Stomach (tissue), 9 donors: Measurements from ENCODE around the gene FTO. TPM values are rescaled to one million over a fixed set of nuclear protein-coding genes. Genes with fewer than 3 reads are reported as not detected.

Source experiments
- DNase-seq, 2 donors: peaks; one replicate each; pipeline versions ENCODE4 v3.0.0 to v3.0.0-alpha.2; 2013 to 2019
- H3K27ac ChIP-seq, 5 donors: fragments of 200-600 bp in 4 of 5; sonication (generic) in 4 of 5; one replicate each; pipeline ENCODE4 v1.5.1; 2013 to 2019; ENCODE audit warnings: mild to moderate bottlenecking in 1 of 5, moderate library complexity in 1 of 5
- H3K27me3 ChIP-seq, 3 donors: fragments of 200-600 bp; sonication (generic); one replicate each; pipeline ENCODE4 v1.5.1; 2017 to 2019; ENCODE audit warnings: mixed run types in 1 of 3
- H3K36me3 ChIP-seq, 4 donors: fragments of 200-600 bp; sonication (generic); 1 replicate in 3 of 4; 2 replicates in 1 of 4; pipeline ENCODE4 v1.5.1; 2016 to 2019
- H3K4me1 ChIP-seq, 4 donors: fragments of 200-600 bp; sonication (generic); one replicate each; pipeline ENCODE4 v1.5.1; 2016 to 2019
- H3K4me3 ChIP-seq, 4 donors: fragments of 200-600 bp; sonication (generic) in 3 of 4; one replicate each; pipeline ENCODE4 v1.5.1; 2016 to 2019; ENCODE audit warnings: mild to moderate bottlenecking in 1 of 4
- H3K9me3 ChIP-seq, 4 donors: fragments of 200-600 bp; sonication (generic); one replicate each; pipeline ENCODE4 v1.5.1; 2016 to 2019
- EP300 ChIP-seq: sonication (generic); formaldehyde crosslinking; IDR thresholded peaks from one replicate; pipeline ENCODE4 v1.6.1; 2017; ENCODE audit warnings: antibody characterized with exemption
- POLR2A ChIP-seq, 4 donors: fragments of 450-650 bp; IDR thresholded peaks; one replicate each; pipeline ENCODE4 v1.6.1; 2016; ENCODE audit warnings: antibody characterized with exemption in 4 of 4, control low read depth in 2 of 4, mild to moderate bottlenecking in 1 of 4, moderate library complexity in 1 of 4
- POLR2AphosphoS5 ChIP-seq, 3 donors: sonication (generic); formaldehyde crosslinking; IDR thresholded peaks; one replicate each; pipeline ENCODE4 v1.6.1; 2016; ENCODE audit warnings: antibody characterized with exemption in 3 of 3
- WGBS, 5 donors: extraction: QIAGEN DNeasy Blood & Tissue Kit in 3 of 5; methylation state at CpG; one replicate each; pipeline versions ENCODE4 v1.1.5 to v1.1.7; 2013 to 2018; 5-methylcytosine and 5-hydroxymethylcytosine counted together
- intact Hi-C: fragments of 100-400 bp; cut with DNase I; formaldehyde crosslinking; loops from one replicate; pipeline ENCODE4 v1.15.1; 2023; ENCODE audit warnings: low total_unique reads
- polyA plus RNA-seq, 3 donors: library from polyadenylated mRNA; stranded (reverse); fragments of 200-250 nt; gene quantifications; one replicate each; pipeline ENCODE4 v1.2.3, GENCODE V29; 2013
- total RNA-seq, 5 donors: library from RNA; depleted of rRNA; stranded (reverse); fragments of >200 nt; gene quantifications; one replicate each; pipeline versions ENCODE4 v1.1.0 to v1.2.3, GENCODE V29; 2014 to 2016
- TF ChIP-seq, protein P1 (sequence below), 7 experiments: fragments of 450-650 bp in 4 of 7; fragments of 200-600 bp in 3 of 7; sonication (generic) in 3 of 7; IDR thresholded peaks; one replicate each; pipeline ENCODE4 v1.5.1; 2016 to 2019; ENCODE audit warnings: antibody characterized with exemption in 7 of 7, control low read depth in 2 of 7, mild to moderate bottlenecking in 1 of 7
- donor health status: healthy with polysubstance abuse.
- donor health status: Bipolar disorder and iron deficiency.
- donor health status: healthy.

The FTO gene
- total and polyA plus RNA-seq, 8 donors = 9.3 to 88.7 (median 24.6) TPM

DNA sequence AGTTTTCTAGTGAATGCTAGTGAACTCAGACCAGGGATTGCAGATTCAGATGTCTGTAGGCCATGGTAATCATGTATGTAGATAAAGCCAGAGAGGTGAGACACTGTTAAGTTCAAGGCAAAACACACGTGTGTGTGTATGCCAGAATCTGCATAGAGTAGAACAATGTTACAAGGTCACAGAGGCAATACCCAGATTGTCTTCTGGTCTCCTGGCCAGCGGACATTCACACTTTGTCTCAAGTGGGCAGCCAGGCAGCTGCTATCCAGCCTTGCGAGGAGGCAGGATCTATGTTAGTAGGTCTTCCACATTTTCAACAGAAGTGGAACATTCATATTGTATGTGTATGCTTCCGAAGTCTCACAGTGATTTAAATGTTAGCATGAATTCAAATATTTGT is 244.4 kb downstream of the FTO start:
- DNase-seq = no peak
- no peak overlapping the region for H3K27ac ChIP-seq
- H3K4me3 ChIP-seq = no peak overlapping the region
- TF ChIP-seq POLR2AphosphoS5 (IDR thresholded peaks at IDR 0.05) = no peak
- no peak for TF ChIP-seq EP300
- TF ChIP-seq, protein P1, sequence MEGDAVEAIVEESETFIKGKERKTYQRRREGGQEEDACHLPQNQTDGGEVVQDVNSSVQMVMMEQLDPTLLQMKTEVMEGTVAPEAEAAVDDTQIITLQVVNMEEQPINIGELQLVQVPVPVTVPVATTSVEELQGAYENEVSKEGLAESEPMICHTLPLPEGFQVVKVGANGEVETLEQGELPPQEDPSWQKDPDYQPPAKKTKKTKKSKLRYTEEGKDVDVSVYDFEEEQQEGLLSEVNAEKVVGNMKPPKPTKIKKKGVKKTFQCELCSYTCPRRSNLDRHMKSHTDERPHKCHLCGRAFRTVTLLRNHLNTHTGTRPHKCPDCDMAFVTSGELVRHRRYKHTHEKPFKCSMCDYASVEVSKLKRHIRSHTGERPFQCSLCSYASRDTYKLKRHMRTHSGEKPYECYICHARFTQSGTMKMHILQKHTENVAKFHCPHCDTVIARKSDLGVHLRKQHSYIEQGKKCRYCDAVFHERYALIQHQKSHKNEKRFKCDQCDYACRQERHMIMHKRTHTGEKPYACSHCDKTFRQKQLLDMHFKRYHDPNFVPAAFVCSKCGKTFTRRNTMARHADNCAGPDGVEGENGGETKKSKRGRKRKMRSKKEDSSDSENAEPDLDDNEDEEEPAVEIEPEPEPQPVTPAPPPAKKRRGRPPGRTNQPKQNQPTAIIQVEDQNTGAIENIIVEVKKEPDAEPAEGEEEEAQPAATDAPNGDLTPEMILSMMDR (IDR thresholded peaks at IDR 0.05) = no peak
- TF ChIP-seq POLR2A (IDR thresholded peaks at IDR 0.05) = no peak
- 81 to 90% (median 89%) methylated on average over 4 of the region's 4 CpGs for WGBS, 5 donors
- intact Hi-C loops = no loop called here
- H3K36me3 ChIP-seq = no peaks in the 10 kb centered on the region
- H3K9me3 ChIP-seq = no peaks in the 10 kb centered on the region
- no peaks in the 10 kb centered on the region for H3K27me3 ChIP-seq
- peaks cover 0 to 43% (median 16%) of the 10 kb centered on the region in 4 donors for H3K4me1 ChIP-seq

DNA sequence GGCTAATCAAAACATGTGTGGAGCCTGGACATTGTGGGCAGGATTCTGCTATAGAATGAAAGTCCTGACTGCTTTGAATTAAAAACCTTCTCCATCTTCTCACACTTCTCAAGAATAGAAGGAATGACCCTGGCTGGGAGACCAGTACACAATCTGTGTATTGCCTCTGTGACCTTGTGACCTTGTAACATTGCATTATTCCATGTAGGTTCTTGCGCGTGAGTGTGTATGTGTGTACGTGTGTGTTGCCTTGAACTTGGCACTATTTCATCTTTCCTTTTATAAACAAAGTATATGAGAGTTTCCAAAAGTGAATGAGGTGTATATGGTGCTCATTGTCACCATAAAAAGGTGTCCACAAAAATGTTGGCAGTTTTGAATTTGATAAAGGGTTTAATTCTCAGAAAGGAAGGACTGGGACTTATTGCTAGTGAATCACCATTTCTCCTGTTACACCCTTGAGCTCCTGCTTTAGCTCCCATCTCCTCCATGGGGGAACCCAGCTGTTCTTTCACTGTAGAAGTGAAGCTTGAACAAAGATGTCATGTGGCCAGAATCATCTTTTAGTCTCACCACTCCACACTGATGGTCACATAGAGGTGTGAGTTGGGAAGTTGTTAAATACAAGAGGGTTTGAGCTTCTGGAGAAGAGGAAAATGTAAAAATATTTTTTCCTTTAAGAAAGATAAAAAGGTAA is 244.9 kb downstream of the FTO start:
- TF ChIP-seq POLR2AphosphoS5 (IDR thresholded peaks at IDR 0.05) = no peak
- Histone ChIP-seq H3K4me1 (peaks cover 0 to 45% (median 18%) of the 10 kb centered on the region in 4 donors), H3K36me3 (no peaks in the 10 kb centered on the region), H3K9me3 (no peaks in the 10 kb centered on the region), H3K27ac (no peak overlapping the region), H3K4me3 (no peak overlapping the region), H3K27me3 (no peaks in the 10 kb centered on the region)
- 89 to 95% (median 93%) methylated on average over 3 of the region's 3 CpGs for WGBS, 5 donors
- DNase-seq = no peak
- intact Hi-C loops = no loop called here

DNA sequence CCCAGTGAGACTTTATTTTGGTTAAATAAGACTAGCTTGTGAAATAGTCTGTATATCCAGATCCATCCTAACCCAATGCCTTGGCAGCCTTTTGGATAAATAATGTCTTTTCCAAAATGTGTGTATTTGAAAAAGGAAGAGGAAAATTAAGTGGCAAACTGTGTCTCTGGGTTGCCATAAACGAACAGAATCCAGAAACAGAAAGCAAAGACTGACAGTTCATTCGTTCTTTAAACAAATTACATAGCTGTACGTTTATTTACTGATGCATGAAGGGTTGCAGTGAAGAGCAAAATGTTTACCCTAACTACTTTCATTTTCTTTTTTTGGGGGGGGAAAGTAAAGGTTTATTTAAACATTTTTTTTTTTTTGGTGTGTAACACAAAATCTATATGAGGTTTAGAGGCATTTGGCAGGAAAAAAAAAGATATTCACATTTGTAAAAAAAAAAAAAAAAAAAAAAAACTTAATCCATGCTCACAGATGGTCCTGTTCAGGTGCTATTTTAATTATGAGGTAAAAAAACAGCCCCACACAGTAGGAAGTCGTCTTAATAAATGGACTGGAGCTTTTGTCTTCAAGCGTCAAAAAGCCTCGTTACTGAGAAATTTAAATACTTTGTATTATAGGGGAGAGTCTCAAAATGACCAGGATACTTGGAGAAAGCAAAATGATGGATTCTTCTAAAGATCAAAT is 245.9 kb downstream of the FTO start:
- no peak for DNase-seq
- Histone ChIP-seq H3K27ac (no peak overlapping the region), H3K4me1 (peaks cover 0 to 45% (median 18%) of the 10 kb centered on the region in 4 donors), H3K9me3 (no peaks in the 10 kb centered on the region), H3K36me3 (no peaks in the 10 kb centered on the region), H3K4me3 (no peak overlapping the region), H3K27me3 (no peaks in the 10 kb centered on the region)
- intact Hi-C loops = no loop called here
- 69 to 76% (median 73%) methylated on average over 6 of the region's 6 CpGs for WGBS, 5 donors
- TF ChIP-seq, protein P1 (IDR thresholded peaks at IDR 0.05) = no peak
- no peak for TF ChIP-seq EP300

DNA sequence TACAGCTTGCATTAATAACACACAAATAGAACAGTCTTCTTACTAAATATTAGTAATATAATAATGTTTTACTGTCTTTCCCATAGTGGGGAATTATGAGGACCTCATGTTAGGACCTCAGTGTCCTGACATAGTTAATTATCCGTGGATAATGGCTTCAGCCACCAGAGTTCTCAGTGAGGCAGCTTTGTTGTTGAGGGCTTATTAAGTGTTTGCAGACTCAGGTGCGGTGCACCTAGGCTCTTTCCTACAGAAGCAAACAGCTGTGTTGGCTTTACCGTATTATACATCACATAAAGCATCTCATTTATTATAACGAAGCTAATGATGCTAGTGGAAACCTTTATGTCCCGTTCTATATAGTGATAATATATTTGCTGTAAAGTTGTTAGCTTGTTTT is 246.7 kb downstream of the FTO start:
- intact Hi-C loops = no loop called here
- Histone ChIP-seq H3K4me3 (no peak overlapping the region), H3K27me3 (no peaks in the 10 kb centered on the region), H3K27ac (no peak overlapping the region), H3K36me3 (no peaks in the 10 kb centered on the region), H3K4me1 (peaks cover 0 to 42% (median 18%) of the 10 kb centered on the region in 4 donors), H3K9me3 (no peaks in the 10 kb centered on the region)
- WGBS, 5 donors = 85 to 92% (median 87%) methylated on average over 5 of the region's 5 CpGs
- no peak for DNase-seq
- no peak for TF ChIP-seq POLR2A (IDR thresholded peaks at IDR 0.05)
- no peak for TF ChIP-seq EP300
- TF ChIP-seq, protein P1 (IDR thresholded peaks at IDR 0.05) = no peak
- TF ChIP-seq POLR2AphosphoS5 (IDR thresholded peaks at IDR 0.05) = no peak
